A549 (cell line): ENCODE results near the gene AMPD3.

Experiments
- CHD2 ChIP-seq: fragments of 150-350 bp; IDR thresholded peaks from 2 replicates; pipeline ENCODE4 v1.6.1; 2014; ENCODE audit warnings: low read length; ENCODE audit not compliant: partially characterized antibody
- CTCF ChIP-seq: fragments of >200 bp; sonication (Bioruptor Twin); formaldehyde crosslinking; IDR thresholded peaks from 3 replicates; pipeline ENCODE4 v1.5.1; 2016
- EP300 ChIP-seq, 2 experiments: fragments of >200 bp; sonication (Bioruptor Twin); formaldehyde crosslinking; IDR thresholded peaks; 2 replicates in 1 of 2; 3 replicates in 1 of 2; pipeline ENCODE4 v1.6.1; 2016 to 2017
- FOSL2 ChIP-seq, 2 experiments: fragments of 450-650 bp in 1 of 2; fragments of >200 bp in 1 of 2; sonication (Bioruptor Twin) in 1 of 2; formaldehyde crosslinking; IDR thresholded peaks; 2 replicates each; pipeline versions ENCODE4 v1.5.0 to v1.6.1; 2016 to 2020; ENCODE audit warnings: mild to moderate bottlenecking in 1 of 2, moderate library complexity in 1 of 2
- HOXA7 ChIP-seq: fragments of 250-450 bp; sonication (Bioruptor Pico); IDR thresholded peaks from 2 replicates; pipeline ENCODE4 v1.5.0; 2020; ENCODE audit warnings: mild to moderate bottlenecking, moderate library complexity
- NR3C1 ChIP-seq: fragments of >200 bp; sonication (Bioruptor Twin); formaldehyde crosslinking; IDR thresholded peaks from 3 replicates; pipeline ENCODE4 v1.6.1; 2017
- PBX3 ChIP-seq: IDR thresholded peaks from 2 replicates; pipeline ENCODE4 v1.6.1; 2012
- POLR2A ChIP-seq: IDR thresholded peaks from 2 replicates; pipeline ENCODE4 v1.6.1; 2012; ENCODE audit warnings: mild to moderate bottlenecking, low read length
- RAD21 ChIP-seq, 2 experiments: fragments of >200 bp in 1 of 2; sonication (Bioruptor Twin) in 1 of 2; formaldehyde crosslinking in 1 of 2; IDR thresholded peaks in 1 of 2; conservative IDR thresholded peaks in 1 of 2; 2 replicates in 1 of 2; 3 replicates in 1 of 2; pipeline ENCODE4 v1.6.1; 2012 to 2018; ENCODE audit warnings: inconsistent platforms in 1 of 2
- RFX5 ChIP-seq: fragments of 450-650 bp; IDR thresholded peaks from 2 replicates; pipeline ENCODE4 v1.7.1; 2014; ENCODE audit warnings: antibody characterized with exemption, mild to moderate bottlenecking, moderate library complexity
- TF ChIP-seq, protein P1 (sequence below): fragments of 250-450 bp; sonication (Bioruptor Pico); IDR thresholded peaks from 2 replicates; pipeline ENCODE4 v1.5.0; 2021; ENCODE audit warnings: mild to moderate bottlenecking, moderate library complexity, borderline replicate concordance
- TF ChIP-seq, protein P2 (sequence below): IDR thresholded peaks from 2 replicates; pipeline ENCODE4 v1.6.1; 2012

GRCh38 chr11:10439924-10440323, 15.1 kb upstream of the AMPD3 start:
- TF ChIP-seq CTCF (no peak), RAD21 (conservative IDR thresholded peaks at IDR 0.05 in 1 of 2, IDR thresholded peaks at IDR 0.05 in 1 of 2) (no peak), PBX3 (no peak), RFX5 (no peak), POLR2A (no peak), HOXA7 (no peak), EP300 (IDR thresholded peaks at IDR 0.05) (no peak), NR3C1 (no peak), FOSL2 (IDR thresholded peaks at IDR 0.05) (no peak), FOSL2 (CRISPR knock-in tag; IDR thresholded peaks at IDR 0.05) (no peak), CHD2 (no peak)
- TF ChIP-seq, protein P1, sequence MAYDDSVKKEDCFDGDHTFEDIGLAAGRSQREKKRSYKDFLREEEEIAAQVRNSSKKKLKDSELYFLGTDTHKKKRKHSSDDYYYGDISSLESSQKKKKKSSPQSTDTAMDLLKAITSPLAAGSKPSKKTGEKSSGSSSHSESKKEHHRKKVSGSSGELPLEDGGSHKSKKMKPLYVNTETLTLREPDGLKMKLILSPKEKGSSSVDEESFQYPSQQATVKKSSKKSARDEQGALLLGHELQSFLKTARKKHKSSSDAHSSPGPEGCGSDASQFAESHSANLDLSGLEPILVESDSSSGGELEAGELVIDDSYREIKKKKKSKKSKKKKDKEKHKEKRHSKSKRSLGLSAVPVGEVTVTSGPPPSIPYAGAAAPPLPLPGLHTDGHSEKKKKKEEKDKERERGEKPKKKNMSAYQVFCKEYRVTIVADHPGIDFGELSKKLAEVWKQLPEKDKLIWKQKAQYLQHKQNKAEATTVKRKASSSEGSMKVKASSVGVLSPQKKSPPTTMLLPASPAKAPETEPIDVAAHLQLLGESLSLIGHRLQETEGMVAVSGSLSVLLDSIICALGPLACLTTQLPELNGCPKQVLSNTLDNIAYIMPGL, result no peak
- TF ChIP-seq, protein P2, sequence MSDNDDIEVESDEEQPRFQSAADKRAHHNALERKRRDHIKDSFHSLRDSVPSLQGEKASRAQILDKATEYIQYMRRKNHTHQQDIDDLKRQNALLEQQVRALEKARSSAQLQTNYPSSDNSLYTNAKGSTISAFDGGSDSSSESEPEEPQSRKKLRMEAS, result no peak
